GM19035 (cell line): ENCODE data around the gene PAK5.

ENCODE experiments used
- ATAC-seq: cut with Tn5 transposase; IDR thresholded peaks from one replicate; pipeline ENCODE4 v1.9.1; 2021; ENCODE audit not compliant: unreplicated experiment

Gene PAK5

DNA sequence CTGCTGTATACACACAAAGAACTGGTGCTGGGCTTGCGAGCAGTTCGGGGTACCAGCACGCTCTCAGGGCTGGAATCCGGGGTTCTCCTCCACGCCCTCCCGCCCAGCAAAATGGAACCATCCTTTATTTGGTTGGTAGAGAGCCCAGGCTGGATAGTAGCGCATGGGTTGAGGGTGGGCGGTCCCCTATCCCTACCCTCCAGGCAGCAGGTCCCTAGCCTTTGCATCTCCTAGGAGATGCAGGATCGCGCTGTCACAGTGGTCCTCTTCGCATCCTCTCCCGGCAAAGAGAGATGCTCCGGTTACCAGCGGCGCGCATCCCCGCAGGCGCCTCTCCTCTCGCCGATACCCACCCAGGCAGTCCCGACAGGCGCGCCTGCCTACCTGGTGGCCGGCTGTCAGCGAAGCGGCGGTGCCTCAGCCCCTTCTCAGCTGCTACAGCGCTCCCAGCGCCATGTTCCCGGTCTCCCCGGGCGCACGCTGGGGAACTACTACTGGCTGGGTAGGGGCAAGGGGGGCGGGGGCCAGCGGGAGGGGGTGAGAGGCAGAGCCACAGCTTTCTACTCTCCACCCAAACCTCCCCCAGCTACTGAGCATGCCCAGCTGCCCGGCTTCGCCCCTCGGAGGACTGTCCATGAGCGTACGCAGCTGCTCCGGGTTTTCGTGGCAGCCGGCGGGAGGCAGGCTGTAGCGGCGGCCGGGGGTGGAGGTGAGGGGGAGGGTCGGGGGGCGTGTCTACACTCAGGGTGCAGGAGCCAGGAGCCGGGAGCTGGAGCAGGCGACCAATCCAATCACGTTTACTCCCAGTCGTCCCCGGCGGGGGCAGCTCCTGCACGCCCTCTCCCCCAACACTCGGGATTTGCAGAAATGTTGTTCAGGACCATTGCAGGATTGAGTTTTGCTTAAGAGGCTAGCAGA lies at the start of gene PAK5:
Gene PAK5 (minus strand): TSS at position 699 of the 918 bp plus-strand sequence. CDS start 194,748 bp downstream, outside the sequence.
- ATAC-seq, result no peak

DNA sequence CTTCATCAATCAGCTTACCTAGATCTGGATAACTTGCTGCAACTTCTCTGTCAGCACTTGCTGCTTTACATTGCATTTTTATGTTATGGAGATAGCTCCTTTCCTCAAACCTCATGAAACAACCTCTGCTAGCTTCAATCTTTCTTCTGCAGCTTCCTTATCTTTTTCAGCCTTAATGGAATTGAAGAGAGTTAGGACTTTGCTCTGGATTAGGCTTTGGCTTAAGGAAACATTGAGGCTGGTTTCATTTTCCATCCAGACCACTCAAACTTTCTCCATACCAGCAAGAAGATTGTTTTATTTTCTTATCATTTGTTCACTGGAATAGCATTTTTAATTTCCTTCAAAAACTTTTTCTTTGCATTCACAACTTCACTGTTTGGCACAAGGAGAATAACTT lies 48.8 kb upstream of the PAK5 start:
- ATAC-seq, result no peak

DNA sequence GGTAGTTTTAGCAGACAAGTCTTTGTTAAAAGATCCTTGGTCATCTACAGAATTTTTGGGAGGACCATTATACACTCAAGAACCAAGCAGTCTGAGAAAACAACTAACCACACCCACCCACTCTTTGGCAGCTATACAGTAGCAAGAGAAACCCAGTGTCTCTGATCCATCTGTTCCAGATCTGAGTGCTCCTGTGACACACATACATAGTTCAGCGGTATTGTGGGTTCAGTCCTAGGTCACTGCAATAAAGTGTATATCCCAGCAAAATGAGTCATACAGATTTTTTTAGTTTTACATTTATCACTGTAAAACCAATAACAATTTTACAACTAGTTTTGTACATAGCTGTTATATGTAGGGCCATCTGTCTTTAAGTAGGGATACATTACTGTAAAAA lies 47.4 kb upstream of the PAK5 start:
- no peak for ATAC-seq

DNA sequence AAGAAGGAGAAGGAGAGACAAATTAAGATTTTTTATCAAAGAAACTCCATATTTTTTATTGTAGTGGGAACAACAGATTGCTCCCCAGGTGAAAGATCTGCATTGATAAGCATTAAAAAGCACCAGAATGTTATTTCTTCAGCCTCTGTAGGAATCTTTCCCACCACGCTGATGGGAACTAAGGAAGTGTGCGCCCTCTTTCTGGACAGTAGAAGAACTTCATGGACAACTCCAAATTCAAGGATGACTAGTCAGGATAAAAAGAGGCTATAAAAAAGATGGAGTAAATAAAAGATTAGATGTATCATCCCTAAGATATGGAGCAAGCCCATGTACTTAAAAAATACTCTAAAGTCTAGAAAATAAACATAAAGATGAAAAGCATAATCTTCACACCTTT lies 45.8 kb upstream of the PAK5 start:
- no peak for ATAC-seq

DNA sequence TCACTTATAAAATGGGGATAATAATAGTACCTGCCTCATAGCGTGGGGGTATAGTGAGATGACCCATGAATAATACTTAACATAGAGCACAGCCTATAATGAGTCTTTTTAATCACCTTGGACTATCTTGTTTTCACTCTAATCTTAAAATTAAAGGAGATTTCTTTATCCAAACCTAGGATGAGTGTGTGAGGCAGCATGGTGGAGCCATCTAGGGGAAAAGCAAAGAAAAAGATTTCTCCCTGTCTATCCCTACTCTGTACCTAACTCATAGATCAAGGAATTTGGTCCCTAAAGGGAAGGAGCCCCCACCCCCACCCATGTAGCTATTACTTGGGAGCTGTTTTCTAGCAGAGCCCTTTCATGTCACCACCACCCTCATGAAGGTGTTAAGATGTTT lies 45.2 kb upstream of the PAK5 start:
- no peak for ATAC-seq

DNA sequence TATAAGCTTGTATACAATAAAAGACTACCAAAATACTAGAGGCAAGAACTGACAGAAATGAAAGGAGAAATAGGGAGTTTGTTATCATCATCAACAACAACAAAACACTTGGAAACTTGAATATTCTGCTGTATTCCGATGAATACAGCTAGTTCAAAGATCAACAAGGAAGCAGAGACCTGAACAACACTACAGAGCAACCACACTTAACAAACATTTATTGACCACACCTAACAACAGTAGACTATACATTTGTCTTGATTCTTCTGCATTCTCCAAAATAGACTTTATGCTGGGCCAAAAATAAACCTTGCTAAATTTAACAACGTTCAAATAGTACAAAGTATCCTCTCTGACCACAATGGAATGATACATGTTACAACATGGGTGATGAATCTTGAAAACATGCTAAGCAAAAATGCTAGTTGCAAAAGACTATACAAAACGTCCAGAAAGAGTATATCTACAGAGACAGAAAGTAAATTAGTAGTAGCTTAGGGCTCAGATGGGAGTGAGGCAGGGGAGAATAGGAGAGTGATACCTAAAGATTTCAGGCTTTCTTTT lies 39.1 kb upstream of the PAK5 start:
- no peak for ATAC-seq

DNA sequence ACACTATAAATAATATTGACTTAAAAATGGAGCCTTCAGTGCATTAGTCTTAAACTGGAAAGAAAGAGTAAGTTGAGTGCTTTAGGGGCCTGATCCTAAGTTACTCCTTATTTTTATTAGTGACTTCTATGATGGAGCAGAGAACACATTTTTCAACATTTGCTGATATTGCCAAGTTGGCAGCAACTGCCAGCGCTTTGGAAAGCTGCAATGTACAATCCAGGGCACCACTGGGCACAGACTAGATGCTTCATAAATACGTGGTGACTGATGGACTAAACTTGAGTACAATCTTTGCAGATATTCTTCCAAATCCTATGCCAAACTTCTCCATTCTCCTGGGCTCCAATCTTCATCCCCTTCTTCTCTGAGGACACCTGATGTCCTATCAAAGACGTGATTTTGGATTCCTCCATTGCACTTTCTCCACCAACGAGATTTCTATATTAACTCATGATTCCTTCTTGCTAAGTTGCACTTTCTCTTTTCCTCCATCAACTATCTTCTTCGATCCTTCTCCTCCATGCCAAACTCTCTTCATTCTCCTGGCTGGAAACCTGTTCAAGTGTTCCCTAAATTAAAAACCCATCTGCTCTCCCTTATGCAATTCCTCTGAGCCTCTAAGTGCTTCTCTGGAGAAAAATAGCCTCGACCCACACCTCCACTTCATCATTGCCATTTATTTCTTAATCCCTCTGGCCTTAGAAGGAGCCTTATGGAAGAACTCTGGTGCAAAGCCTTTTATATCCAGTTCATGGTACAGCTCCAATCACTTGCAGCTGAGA lies 28.5 kb upstream of the PAK5 start:
- ATAC-seq, result no peak

DNA sequence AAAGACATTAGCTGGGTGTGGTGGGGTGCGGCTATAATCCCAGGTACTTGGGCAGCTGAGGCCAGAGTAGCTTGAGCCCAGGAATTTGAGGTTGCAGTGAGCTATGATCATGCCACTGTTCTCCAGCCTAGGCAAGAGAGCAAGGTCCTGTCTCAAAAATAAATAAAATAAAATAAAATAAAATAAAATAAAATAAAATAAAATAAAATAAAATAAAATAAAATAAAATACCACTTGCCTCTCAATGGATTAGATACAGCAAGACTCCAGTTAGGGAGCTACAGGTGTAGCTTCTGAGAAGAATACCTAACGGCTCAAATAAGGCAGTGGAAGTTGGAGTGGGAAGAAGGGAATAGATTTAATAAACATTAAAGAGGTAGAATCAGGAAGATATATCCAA lies 13.7 kb upstream of the PAK5 start:
- no peak for ATAC-seq

DNA sequence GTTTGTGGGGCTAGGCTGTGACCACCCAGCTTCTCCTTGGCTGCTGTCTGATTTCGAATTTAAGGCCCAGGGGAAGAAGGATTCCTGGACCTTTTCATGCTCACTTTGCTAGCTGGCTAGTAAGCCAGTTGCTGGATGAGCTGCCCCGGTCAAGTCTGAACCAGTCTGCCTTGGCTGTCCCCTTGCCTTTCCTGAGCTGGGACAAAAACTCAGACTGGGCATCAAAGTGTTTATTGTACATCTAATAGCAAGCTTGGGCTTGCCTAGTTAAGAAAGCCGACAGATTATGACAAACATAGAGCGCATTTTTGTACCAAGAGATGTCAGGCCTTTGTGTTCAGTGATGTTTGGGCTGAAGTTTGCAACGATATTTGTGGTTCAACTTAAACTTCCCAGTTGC lies 750 bp upstream of the PAK5 start:
- ATAC-seq, result no peak

DNA sequence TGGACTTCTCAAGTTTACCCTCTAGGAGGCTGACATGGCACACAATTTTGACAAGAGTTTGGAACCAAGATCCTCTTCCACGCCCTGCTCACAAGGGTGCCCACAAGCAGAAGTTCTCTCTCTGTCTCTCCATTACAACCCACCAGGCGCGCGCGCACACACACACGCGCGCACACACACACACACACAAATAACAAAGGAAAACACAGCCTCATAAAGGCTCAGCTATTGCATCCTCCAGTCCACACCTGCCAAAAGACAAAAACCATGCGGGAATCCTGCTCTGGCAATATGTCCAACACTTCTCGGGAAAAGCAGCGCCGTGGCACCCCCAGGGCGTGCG lies 870 bp downstream of the PAK5 start:
- no peak for ATAC-seq

DNA sequence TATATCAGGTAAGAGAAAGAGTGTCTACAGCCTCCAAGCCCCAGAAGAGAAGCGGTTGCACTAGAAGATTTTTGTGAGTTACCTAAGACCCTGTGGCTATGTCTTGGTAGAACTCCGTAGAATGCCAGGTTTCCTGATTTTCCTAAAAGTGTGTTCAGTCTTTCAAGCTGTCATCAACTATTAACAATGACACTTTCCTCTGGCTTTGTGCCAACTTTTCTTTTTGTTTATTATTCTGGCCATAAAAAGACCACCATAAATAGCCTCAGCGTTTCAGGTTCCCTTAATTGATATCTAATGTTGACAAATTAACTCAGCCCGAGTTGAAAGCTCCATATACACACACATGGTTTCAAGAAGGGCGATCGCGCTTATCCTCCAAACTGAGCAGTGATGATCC lies 1.2 kb downstream of the PAK5 start:
- no peak for ATAC-seq

DNA sequence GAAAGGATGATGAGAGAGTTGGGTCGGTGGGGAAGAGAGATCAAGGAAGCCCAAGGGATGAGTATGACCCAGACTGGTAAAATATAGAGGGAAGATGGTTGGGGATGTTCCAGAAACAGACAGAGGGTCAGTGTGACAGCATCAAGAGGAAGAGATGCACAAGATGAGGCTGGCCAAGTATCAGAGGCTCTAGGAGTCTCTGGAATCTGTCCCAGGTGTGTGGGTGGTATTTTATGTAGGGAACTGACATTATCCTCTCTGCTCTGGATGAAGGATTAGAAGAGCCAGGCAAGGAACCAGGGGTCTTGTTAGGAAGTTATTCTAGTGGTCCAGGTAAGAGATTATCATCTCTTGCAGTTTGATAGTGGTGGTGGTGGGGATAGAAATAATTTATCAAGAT lies 3.6 kb downstream of the PAK5 start:
- no peak for ATAC-seq

DNA sequence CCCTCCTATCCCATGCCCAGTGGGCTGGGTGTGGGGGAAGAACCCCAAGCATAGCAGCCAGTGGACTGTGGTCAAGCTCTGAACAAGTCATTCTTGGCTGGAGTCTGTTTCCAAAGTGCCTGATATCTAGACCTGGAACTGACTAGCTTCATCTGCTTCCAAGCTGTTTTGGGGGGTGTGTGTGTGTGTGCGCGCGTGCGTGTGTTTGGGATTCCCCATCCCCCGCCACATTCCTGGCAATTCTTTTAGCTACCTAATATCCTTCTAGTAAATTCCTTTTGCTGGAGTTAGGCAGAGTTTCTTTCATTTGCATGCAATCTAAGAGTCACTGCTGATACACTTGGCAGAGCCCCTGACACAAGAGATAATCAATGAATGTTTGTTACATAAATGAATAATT lies 7.8 kb downstream of the PAK5 start:
- no peak for ATAC-seq

DNA sequence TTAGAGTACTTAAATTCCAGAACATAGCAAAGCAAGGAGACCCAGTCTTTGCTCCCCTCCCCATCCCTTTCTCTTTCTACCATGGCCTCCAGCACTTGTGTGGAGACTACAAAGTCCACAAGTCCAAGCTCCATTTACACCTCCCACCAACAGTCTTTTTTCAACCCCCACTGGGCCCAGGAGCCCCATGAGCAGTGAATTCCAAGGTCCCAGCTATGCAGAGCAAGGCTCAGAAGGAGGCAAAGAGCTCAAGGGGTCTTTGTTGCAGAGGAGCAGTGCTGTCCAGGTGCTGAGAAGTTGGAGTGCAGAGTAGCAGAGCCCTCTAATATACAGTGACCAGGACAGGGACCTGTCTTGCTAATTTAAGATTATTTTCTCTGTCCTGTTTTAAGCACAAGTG lies 9.0 kb downstream of the PAK5 start:
- no peak for ATAC-seq

DNA sequence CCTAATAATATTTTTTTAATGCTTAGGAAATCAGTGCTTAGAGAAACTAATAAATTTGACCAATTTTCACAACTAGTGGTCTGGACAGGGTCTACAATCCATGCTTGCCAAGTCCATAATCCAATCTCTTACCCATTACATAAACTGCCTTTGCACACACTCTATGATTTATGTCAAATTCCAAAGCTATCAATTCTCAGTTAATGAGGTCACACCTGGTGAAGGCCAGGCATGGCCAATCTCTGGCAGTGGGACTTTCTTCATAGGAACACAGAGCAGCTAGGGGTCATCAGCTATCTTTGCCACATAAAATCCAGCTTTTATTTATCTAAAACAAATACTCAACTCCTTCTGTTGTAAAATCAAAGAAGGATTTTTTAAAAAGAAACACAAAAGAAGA lies 21.2 kb downstream of the PAK5 start:
- no peak for ATAC-seq

DNA sequence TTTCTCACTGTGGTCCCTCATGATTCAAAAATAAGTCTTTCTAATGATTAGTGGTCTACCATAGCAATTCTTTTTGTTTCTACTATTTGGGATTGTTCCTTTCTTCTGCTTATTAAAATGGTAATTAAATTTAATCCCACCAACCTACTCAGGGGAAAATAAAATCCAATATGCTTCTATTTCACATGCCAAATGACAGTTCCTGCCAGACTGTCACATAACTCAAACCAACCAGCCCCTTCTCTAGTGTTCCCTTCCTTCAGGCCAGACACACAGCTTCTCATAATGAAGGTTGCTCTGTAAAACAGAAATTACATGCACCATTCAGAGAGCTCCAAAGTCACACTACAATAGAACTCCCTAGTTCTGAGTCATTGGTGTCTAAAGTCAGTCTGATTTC lies 23.2 kb downstream of the PAK5 start:
- ATAC-seq, result no peak

DNA sequence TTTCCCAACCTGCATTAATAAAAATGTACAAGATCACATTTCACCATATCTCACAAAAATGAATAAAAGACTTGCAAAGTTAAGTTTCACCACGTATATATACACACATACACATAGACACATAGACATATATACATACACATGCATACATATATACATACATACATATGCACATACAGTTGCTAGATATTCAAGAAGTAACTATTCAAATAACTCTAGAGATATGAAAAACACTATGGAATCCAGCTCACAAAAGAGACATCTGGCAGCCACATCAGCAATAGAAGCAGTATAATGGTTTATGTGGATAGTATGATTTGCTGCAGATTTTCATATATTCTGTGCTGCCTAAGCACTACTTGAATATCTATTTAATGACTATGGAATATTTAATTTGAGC lies 28.1 kb downstream of the PAK5 start:
- no peak for ATAC-seq

DNA sequence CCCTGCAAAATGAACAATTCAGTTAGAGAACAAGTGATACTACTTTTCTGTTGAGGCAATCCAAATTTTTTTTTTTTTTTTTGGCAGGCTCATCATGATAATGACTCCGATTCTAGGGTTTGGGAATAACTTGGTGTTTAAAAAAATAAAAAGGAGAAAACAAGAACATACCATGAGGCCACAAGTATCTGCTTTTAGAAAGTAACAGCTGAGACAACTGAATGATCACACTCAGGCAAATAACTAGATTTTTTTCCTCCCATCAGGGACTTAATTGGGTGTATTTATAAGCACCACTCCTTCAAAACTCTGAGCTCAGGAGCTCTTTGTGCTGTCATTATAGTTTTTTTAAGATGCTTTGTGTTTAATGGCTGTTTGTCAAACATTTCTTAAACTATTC lies 29.6 kb downstream of the PAK5 start:
- no peak for ATAC-seq

DNA sequence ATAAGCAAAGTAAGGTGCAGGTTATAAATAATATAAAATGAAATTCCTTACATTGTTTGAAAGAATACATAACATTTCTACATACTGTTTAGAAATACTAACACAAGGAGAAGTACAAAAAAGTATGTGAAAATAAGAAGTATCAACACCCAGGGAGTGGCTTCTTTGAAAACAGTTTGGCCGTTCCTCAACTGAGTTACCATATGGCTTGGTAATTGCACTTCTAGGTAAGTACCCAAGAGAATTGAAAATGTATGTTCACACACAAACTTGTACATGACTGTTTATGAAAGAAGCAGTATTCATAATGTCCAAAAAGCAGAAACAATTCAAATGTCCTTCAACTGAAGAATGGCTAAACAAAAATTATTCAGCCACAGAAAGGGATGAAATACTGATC lies 30.7 kb downstream of the PAK5 start:
- no peak for ATAC-seq

DNA sequence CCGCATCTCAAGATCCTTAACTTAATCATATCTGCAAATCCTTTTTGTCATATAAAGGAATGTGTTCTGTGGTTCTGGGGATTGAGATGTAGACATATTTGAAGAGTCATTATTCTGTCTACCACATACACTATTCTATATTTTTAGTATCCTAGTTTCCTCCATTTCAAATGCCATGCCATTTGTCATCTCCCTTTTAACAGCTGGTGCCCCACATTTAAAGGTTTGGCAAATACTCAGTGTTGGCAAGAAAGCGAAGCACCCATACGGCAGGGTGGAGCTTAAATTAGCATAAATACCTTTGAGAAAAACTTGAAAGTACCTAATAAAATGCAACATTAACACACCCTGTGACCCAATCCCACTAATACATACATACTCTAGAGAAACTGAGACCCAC lies 31.7 kb downstream of the PAK5 start:
- no peak for ATAC-seq

DNA sequence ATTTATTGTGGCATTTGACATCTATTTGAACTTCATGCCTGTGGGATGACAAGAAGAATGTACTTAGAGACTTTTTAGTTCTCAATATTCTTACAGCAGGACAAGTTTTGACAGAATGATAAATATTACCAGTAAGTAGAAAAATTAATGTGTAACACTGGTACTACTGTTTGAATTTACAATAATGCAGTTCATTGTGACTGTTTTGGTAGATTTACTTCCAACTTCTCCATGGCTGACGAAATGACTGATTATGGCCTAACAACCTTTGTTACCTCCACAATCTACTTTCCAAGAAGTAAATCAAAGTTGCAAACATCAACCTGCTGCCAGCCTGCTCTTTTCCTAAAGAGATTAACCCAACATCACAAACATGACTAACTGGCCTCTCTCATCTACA lies 38.5 kb downstream of the PAK5 start:
- ATAC-seq, result no peak

DNA sequence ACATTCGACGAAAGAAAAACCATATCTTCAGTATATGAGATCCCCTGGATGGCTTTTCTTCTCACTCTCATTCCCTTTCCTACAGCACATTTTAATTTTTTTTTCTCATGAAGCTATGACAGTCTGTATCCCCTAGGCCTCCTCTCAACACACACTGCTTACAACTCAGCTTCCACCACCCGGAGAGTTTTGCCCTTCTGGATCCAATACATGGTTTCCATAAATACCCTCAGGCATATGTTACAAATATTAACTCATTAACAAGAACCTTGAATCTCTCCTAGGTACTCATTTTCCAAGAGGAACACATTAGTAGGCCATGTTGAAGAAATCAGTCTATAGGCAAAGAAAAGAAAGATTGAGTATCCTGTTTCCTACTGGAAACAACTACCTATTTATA lies 44.0 kb downstream of the PAK5 start:
- no peak for ATAC-seq
